ENCODE measurements around the gene KCTD16. TPM values are rescaled to one million over a fixed set of nuclear protein-coding genes. Genes with fewer than 3 reads are reported as not detected.

The KCTD16 gene
- total RNA-seq, 2 donors from 2014 or later: 0.29 to 0.44 TPM

- Mint-ChIP-seq H3K27ac (no peak overlapping the region), H3K27me3 (ENCODE audit: insufficient read depth) (no peaks in the 10 kb centered on the region), H3K9me3 (no peaks in the 10 kb centered on the region), H3K4me3 (no peak overlapping the region), H3K36me3 (ENCODE audit: low read depth) (no peaks in the 10 kb centered on the region), H3K4me1 (peaks cover 7% of the 10 kb centered on the region)
- DNase-seq: peak; percentile 56
- Histone ChIP-seq H3K27me3 (ENCODE audit: control insufficient read depth, insufficient read depth, low read length, poor library complexity, severe bottlenecking) (no peaks in the 10 kb centered on the region), H3K27ac (ENCODE audit: low read depth, low read length) (no peak overlapping the region), H3K9ac (ENCODE audit: extremely low read depth, low read length, poor library complexity, severe bottlenecking) (no peak overlapping the region), H3K9me3 (ENCODE audit: control insufficient read depth, low read length) (no peaks in the 10 kb centered on the region), H3K4me1 (ENCODE audit: control insufficient read depth, insufficient read depth, low read length) (no peaks in the 10 kb centered on the region), H3K36me3 (ENCODE audit: control insufficient read depth, insufficient read depth, low read length) (no peaks in the 10 kb centered on the region), H3K4me3 (ENCODE audit: low read length) (no peak overlapping the region)
- TF ChIP-seq CTCF (conservative IDR thresholded peaks at IDR 0.05): no peak
- whole genome bisulfite sequencing, 2 experiments (ENCODE audit: insufficient coverage in 1 of 2, insufficient read length in 1 of 2): 60% methylated on average over 3 of the region's 3 CpGs; no CpG with 5 or more reads in 1 of the 2 experiments
Observed at GRCh38 chr5:144318011-144318410, 147.3 kb downstream of the KCTD16 start.

GRCh38 chr5:144318460-144318859 is 147.8 kb downstream of the KCTD16 start:
- Histone ChIP-seq H3K27me3 (ENCODE audit: control insufficient read depth, insufficient read depth, low read length, poor library complexity, severe bottlenecking) (no peaks in the 10 kb centered on the region), H3K36me3 (ENCODE audit: control insufficient read depth, insufficient read depth, low read length) (no peaks in the 10 kb centered on the region), H3K9me3 (ENCODE audit: control insufficient read depth, low read length) (no peaks in the 10 kb centered on the region), H3K27ac (ENCODE audit: low read depth, low read length) (no peak overlapping the region), H3K4me1 (ENCODE audit: control insufficient read depth, insufficient read depth, low read length) (no peaks in the 10 kb centered on the region), H3K9ac (ENCODE audit: extremely low read depth, low read length, poor library complexity, severe bottlenecking) (no peak overlapping the region), H3K4me3 (ENCODE audit: low read length) (no peak overlapping the region)
- Mint-ChIP-seq H3K36me3 (ENCODE audit: low read depth) (no peaks in the 10 kb centered on the region), H3K9me3 (no peaks in the 10 kb centered on the region), H3K27me3 (ENCODE audit: insufficient read depth) (no peaks in the 10 kb centered on the region), H3K4me1 (peaks cover 7% of the 10 kb centered on the region), H3K4me3 (no peak overlapping the region), H3K27ac (no peak overlapping the region)
- no peak for TF ChIP-seq CTCF (conservative IDR thresholded peaks at IDR 0.05)
- WGBS, 2 experiments (ENCODE audit: insufficient coverage in 1 of 2, insufficient read length in 1 of 2): 52% methylated on average over 4 of the region's 4 CpGs; no CpG with 5 or more reads in 1 of the 2 experiments
- peak; percentile 60 for DNase-seq

- no peaks in the 10 kb centered on the region for H3K36me3 ChIP-seq (ENCODE audit: control insufficient read depth, insufficient read depth, low read length)
- H3K9ac ChIP-seq (ENCODE audit: extremely low read depth, low read length, poor library complexity, severe bottlenecking): no peak overlapping the region
- no peaks in the 10 kb centered on the region for H3K27me3 Mint-ChIP-seq (ENCODE audit: insufficient read depth)
- no peak overlapping the region for H3K27ac ChIP-seq (ENCODE audit: low read depth, low read length)
- H3K9me3 ChIP-seq (ENCODE audit: control insufficient read depth, low read length): no peaks in the 10 kb centered on the region
- no peaks in the 10 kb centered on the region for H3K27me3 ChIP-seq (ENCODE audit: control insufficient read depth, insufficient read depth, low read length, poor library complexity, severe bottlenecking)
- H3K27ac Mint-ChIP-seq: no peak overlapping the region
- no peak for DNase-seq
- no peak for TF ChIP-seq CTCF (conservative IDR thresholded peaks at IDR 0.05)
- no peak overlapping the region for H3K4me3 ChIP-seq (ENCODE audit: low read length)
- H3K9me3 Mint-ChIP-seq: no peaks in the 10 kb centered on the region
- H3K4me3 Mint-ChIP-seq: no peak overlapping the region
- H3K4me1 ChIP-seq (ENCODE audit: control insufficient read depth, insufficient read depth, low read length): no peaks in the 10 kb centered on the region
- peaks cover 3% of the 10 kb centered on the region for H3K4me1 Mint-ChIP-seq
- no peaks in the 10 kb centered on the region for H3K36me3 Mint-ChIP-seq (ENCODE audit: low read depth)
- 75% methylated on average over 1 of the region's 1 CpG; no CpG with 5 or more reads in 1 of the 2 experiments for WGBS, 2 experiments (ENCODE audit: insufficient coverage in 1 of 2, insufficient read length in 1 of 2)
Observed at GRCh38 chr5:144323181-144323580, 152.5 kb downstream of the KCTD16 start.

Data from endodermal cell (in vitro differentiated cells).